Amygdala (tissue), 56 donors: ENCODE data around the gene OTOG.

Source experiments
- DNase-seq, 56 donors: peaks; one replicate each; lab custom pipeline; 2025; lab: John Stamatoyannopoulos, UW

The OTOG gene

DNA sequence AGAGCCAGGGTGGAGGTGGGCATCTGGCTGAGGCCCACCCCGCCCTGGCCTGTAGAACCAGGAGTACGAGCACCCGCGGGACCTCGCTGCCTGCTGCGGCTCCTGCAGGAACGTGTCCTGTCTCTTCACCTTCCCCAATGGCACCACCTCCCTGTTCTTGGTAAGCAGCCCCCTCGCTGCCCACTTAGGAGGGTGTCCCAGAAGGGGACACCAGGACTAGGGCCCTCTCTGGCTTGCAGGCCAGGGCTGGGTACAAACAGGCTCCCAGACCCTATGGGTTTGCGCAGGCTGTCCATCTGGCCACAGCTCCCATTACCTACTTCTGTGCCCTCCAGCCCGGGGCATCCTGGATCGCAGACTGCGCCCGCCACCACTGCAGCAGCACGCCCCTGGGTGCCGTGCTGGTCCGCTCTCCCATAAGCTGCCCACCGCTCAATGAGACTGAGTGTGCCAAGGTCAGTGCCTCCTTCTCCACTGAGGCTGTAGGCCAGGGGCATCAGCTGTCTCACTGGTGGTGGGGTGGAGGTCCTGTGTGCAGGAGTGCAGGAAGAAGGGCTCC lies 94.8 kb downstream of the OTOG start:
- DNase-seq, result no peak

DNA sequence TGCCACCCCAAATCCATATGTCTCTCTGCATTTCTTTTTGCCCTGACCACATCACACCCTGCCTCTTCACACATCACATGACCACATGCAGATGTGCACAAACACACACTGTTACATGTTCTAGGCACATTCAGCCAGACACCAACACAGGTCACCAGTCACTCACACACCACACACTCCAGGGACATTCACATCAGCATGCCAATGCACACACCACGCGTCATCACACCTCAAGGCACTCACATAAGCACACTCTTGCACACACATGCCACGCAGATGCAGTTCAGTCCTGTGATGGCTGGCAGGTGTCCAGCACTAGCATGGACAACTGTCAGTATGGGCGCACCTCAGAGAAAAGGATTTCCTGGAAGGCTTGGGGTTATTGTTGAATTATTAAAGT lies 95.3 kb downstream of the OTOG start:
- no peak for DNase-seq

DNA sequence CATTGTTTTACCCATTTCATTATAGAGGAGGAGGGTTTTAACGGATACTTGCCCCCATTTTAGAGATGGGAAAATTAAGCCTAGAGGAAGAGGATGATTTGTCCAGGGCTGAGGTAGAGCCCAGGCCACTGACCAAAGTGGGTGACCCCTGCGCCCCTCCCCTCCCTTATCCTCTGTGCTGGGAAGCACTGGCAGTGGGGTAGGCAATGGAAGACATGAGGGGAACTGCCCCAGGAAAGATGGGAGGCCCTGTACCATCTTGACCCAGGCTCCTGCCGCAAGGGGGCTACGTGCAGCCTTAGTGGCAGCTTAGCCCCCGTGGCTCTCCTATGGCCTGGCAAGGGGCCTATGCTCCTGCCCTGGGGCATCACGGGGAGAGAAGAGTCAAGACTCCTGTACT lies 95.9 kb downstream of the OTOG start:
- DNase-seq, result no peak

DNA sequence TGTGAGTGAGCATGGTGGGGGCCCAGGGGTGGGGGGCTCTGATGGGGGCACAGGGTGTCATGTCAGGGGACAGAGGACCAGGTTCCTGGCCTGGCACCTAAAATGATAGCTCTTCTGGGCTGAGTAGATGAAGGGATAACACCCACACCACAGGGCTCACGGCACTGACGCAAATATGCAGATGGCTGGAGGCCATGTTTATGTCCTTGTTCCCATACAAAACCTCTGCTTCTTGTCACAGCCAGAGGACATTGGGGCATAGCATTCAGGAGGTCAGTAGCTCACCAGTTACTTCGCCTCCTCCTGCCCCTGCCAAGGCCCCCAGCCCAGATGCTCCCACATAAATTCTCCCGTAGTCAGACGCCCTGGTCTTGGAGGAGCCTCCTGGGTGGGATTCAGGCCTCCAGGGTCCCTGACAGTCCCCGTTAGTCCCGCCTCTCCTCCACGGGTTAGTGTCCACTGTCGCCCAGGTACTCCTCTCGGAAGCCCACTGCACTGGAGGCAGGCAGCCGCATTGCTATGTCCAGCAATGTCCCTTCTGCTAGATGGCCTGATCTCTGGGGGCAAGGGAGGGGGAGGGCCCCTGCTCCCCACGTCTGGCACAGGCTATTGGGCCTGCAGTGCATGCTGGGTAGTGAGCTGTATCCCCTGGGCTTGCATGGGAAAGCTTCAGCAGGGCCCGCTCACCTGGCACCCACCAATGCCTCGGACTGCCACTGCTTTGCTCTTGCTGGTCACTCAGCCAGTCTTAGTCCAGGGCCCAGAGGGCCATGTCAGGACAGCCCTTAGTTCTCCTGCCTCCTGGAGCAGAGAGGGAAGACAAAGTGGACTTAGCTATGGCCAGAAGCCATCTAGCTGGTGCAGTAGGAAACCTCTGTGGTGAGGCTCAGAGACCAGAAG lies 96.7 kb downstream of the OTOG start:
- DNase-seq, result no peak

DNA sequence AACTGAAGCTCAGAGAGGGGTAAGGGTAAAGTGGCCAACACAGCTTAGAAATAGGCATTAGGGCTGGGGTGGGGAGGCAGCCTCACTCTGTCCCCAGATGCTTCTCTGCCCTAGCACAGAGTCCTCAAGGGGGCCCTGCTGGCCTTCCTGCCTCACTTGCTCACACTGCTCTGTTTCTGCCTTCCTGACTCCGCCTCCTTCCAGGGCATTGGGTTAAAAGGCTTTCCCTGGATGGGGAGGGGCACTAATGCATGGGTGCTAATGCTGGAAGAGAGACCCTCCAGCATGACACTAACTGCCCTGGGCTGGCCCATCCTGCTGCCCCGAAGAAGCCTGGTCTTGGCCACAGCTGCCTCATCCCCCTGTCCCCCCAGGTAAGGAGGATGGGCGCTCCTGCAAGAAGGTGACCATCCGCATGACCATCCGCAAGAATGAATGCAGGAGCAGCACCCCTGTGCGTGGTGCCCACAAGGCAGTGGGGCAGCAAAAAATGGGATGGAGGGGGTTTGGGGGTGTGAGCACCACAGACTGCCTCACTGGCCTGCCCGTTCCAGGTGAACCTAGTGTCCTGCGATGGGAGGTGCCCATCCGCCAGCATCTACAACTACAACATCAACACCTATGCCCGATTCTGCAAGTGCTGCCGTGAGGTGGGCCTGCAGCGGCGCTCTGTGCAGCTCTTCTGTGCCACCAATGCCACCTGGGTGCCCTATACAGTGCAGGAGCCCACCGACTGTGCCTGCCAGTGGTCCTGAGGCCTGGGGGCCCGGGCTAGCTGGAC lies 98.3 kb downstream of the OTOG start:
- no peak for DNase-seq

DNA sequence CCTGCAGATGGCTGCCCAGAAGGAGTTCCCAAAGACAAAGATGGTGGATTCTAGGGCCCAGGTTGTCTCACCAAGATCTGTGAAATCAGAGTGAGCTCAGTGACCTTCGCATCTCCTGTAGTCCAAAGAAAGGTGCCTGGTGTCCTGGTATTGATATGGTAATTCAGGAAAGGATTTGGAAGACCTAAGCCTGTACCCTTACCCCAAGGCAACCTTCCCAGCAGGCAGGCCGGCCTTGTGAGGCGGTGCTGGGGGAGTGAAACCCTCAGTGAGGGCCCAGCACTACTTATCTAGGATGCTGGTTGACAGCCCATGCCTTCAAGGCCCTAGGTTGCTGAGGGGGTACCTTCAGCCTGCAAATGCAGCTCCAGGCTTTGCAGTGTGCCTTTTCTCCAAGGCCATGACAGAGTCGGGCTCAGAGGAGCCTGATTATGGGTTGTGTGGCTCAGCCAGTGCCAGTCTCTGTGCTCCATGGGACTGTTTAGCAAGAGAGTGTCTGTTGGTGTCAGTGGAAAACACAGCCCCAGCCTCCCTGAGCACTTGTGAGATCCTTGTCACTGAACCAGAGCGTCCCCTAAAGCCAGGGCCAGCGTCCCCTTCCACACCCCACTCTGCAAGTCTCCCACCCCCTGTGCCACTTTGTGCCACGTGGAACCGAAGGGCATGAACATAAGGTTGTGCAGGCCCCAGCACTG lies 99.5 kb downstream of the OTOG start:
- DNase-seq, result no peak

DNA sequence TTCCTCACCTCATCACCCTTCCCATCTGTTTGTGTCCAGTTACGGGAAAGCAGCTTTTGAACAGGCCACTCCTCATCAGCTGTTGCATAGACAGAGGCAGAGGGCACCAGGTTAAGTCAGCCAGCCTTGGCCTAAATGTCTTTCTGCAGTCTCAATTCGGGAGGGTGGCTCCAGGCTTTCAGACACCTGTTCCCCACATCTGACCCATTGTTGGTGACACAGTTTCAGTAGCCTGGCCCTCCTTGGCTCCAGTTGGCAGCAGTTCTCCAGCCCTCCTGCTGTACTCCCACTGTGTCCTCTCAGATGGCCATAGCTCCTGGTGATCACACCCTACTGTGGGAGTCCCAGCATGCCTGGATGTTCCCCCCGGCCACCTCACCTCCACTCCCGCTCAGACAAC lies 101.5 kb downstream of the OTOG start:
- no peak for DNase-seq

DNA sequence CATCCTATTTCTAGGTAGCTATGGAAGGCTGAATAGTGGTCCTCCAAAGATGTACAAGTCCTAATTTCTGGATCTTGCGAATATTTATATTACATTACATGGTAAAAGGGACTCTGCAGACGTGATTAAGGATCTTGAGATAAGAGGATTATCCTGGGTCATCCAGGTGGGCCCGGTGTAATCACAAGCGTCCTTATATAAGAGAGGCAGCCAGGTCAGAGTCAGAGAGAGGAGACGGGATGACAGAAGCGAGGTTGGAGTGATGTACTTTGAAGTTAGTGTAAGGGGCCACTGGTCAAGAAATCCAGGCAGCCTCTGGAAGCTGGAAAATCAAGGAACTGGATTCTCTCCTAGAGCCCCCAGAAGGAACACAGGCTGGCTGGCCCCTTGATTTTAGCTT lies 102.2 kb downstream of the OTOG start:
- no peak for DNase-seq

DNA sequence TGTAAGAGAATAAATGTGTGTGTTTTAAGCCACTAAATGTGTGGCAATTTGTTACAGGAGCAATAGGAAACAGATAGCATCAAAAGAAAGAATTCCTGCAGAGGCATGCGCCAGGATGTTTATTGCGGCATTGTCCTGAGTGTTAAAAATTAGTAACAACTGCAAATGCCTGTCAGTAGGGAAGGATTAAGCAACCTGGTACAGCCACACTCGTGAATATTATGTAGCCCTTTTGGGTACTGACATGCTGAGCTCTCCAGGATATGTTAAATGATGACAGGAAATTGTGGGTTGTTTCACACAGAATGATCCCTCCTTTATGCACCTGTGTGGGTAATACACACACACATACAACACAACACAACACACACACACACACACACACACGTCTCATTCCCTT lies 102.6 kb downstream of the OTOG start:
- no peak for DNase-seq

DNA sequence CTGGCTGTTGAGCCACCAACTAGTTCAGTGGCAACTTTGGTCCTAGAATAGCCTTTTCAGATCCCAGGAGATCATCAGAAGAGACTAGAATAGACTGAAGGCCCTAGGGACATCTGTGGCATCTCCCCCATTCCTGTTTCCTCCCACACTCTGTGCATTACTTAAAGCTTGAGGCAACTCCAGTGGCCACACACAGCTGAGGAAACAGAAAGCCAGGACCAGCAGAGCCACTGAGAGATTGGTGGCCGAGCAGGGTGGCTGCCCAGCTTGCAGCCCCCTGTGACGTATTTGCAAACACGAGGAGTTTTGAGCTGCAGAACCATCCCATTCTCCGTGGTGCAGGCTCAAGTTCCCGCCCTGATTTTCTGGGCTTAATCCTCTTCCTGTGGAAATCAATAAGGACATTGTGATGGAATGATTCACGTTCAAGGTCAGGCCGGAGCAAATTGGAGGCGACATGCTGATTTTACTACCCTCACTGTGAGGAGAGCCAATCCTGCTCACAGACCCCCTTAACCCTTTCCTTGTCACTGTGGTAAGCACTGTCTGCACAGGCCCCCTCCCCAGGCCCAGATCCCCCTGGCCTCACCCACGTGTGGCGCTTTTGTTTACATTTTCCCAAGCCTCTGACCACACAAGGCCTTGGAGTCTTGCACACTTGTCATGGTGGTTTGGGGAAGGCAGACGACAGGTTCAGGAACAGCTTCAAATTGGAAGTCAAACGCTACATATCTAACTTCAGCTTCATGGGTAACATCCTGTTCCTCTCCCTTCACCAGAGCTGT lies 103.3 kb downstream of the OTOG start:
- DNase-seq, result no peak

DNA sequence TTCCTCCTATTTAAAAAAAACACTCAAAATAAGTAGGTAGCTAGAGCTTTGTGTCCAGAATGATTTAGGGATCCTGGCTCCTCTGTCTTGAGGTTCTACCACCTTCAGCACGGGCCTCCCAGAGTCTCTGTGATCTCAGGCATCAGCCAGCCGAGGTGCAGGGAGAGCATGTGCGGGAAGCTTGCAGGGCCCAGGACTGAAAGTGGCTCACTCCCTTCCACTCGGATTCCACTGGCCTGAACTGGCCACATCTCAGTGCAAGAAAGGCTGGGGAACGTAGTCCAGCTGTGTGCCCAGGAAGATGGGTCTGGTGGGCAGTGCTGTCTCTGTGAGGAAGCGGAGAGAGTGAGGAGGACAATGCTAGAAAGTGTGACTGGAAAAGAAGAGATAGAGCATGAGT lies 104.0 kb downstream of the OTOG start:
- DNase-seq, result no peak

DNA sequence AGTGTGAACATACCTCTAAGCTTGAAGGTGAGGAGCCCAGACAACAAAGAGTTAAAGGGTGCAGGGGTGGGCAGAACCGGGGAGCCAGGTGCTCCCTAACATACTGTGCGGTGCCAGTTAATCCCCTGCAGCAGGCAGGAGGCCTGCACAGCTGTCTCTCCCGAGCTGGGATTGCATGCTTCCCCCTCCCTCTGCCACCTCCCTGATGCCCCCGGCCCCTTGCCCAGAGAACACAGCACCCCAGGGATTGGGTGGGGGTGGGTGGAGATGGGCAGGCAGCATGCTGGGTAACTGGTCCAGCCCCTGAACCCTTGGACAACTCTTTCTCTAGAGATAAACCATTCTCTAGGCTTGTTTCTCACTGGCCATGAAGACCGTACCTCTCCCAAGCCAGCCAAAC lies 104.6 kb downstream of the OTOG start:
- DNase-seq, result no peak

DNA sequence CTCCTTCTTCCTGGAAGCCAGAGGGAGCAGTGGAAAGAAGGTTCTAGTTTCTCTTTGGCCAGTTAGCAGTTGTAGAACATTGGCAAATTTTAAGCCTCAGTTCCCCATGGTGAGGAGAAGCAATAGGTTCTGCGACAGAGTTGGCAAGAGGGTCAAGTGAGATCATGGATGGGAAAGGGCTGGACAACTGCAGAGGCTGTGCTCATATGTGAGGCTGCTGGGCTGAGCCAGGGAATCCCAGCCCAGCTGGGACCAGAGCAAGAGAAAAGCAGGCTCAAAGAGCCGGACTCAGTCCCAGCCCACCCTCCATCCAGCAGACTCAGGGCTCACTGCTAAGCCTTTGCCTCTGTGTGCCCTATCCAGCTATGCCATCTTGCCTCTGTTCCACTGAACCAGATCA lies 105.5 kb downstream of the OTOG start:
- no peak for DNase-seq

DNA sequence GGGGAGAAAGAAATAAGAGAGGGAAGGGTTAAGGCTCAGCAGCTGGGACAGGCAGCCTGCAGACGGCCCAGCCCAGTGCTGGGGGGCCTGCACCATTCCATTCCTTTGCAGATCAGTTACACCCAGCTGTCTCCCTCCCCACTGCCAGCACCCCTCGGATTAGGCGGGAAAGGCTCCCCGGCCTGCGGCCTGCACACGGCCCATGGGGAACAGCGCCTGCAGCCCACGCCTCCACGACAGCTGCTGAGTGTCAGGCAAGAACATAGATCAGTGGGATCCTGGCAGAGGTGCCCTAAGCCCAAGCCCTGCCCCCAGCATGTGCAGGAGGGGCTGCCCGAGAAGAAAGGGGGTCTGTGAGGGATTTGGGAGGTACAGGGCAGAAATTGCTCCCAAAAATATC lies 106.6 kb downstream of the OTOG start:
- DNase-seq, result no peak

DNA sequence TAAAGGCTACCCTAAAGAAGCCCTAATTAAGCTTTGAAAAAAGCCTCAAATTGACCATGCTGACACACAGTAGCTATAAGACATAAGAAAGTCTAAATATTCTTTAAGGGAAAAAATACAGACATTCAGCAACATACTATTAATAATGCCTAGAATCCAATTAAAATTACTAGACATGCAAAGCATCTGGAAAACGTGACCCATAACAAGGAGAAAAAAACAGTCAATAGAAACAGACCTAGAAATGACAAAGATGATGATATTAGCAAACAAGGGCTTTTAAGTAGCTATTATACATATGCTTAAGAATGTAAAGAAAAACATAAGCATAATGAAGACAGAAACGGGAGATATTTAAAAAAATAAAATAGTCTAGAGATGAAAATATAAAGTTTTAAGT lies 108.6 kb downstream of the OTOG start:
- DNase-seq, result no peak

DNA sequence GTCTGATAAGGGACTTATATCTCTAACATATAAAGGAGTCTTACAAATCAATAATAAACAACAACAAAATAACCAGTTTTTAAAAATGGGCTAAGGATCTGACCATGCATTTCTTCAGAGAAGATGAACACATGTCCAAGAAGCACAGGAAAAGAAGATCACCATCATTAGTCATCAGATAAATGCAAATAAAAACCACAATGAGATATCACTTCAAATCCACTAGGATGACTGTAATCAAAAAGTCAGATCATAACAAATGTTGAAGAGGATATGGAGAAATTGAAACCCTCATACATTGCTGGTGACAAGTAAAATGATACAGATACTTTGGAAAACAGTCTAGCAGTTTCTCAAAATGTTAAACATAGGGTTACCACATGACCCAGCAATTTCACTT lies 111.2 kb downstream of the OTOG start:
- DNase-seq, result no peak

DNA sequence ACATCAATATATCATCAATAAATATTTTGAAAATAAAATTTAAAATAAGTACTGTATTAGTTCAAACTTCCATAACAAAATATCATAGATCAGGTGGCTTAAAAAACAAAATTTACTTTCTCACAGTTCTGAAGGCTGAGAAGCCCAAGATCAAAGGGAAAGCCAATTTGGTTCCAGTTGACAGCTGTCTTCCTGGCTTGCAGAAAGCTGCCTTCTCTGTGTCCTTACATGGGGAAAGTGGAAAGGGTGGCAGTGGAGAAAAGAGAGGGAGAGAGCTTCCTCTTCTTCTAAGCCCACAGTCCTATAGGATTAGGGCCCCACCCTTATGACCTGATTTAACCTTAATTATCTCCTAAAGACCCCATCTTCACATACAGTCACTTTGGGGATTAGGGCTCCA lies 121.1 kb downstream of the OTOG start:
- no peak for DNase-seq

DNA sequence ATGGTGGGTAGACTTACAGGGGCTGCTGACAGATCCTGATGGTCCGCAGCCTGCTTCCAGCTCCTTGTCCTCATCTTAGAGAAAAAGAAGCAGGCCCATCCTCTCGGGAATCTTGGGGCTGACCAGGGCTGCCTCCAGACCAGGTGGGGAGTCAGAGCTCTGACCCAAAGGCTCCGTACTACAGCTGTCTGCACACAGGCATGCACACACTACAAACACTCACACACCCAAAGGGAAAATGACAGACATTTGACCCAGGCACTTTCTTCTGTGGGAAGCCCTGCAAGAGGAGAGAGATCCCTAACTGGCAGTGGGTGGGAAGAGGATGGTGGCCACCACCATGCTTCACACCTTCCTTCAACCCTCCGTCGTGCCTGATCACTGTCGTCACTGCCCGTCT lies 125.4 kb downstream of the OTOG start:
- DNase-seq, result no peak

DNA sequence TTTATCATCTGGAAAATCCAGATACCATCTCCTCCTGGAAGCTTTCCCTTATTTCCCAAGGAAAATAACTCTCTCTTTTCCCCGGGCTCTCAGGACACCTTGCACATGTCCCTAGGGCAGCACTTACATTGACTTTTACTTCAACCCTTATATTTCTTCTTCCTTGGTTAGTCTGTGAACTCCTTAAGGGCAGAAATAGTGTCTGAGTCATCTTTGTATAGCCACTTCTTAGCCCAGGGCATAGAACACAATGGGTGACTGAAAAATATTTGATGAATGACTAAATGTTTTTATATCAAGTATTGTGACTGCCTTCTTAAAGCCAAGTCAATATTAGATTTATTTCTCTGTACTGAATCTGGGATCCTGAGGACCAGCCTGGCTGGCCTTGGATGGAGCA lies 126.9 kb downstream of the OTOG start:
- no peak for DNase-seq

DNA sequence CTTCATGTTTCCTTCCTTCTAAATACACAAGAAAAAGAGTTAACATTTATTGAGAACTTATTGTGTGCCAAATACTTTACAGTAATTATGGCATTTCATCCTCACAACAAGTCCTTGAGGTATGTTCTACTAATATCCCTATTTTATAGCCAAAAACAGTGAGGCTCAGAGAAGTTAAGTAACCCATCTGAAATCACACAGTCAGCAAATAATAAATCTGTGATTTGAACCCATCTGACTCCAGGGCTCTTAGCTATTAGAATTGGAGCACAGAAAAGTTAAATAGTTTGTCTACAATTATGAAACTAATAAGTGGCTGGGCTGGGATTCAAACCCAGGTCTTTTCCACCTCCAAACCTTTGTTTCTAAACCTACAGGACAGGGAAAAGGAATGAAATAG lies 135.8 kb downstream of the OTOG start:
- no peak for DNase-seq
